Measurements from ENCODE around the gene PAPPA. TPM values are rescaled to one million over a fixed set of nuclear protein-coding genes. Genes with fewer than 3 reads are reported as not detected.

Gene PAPPA
- total RNA-seq, 8 experiments from 2014 or later: 1.5 to 26.5 (median 9.5) TPM

DNA sequence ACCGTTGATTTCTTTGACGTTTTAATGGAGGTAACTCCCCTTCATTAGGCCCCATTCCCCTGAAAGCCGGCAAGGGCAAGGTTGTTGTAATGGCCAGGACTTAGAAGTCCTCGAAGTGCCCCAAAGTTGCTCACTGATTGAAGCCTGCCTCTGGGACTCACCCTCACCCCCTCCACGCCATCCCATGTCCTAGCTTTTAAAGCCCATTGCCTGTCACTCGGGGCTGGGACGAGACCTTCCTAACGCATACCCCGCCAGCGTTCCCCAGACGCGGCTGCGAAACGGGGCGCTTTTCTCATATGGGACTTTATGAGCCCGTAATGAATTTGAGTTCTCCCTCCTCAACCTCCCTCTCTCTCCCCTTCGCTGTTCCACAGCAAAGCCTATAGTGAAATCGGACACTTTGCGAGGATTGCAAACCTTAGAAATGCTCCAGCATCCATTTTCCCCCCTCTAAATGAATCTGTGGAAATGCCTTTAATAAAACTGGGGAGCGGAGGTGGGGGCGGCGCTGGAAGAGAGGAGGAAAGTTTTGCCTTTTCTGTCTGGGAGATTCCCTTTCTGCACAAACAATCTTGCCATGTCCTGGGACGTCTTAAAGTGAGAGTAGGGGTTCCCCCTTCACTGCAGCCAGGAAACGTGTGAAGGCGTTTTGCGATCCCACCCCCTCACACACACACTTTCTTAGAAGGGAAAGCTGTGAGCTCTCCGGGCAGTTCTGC, 1.5 kb downstream of the PAPPA start:
- H3K27ac ChIP-seq: peak overlapping the region in 1 of 2 donors; percentile 76
- 0 to 4% (median 0%) methylated on average over 1 to 22 of the region's 27 CpGs; no CpG with 5 or more reads in 3 of the 10 experiments for WGBS, 10 experiments
- ATAC-seq (replicated peaks in 6 of 8): peak in 7 of 8 experiments; percentile 4 to 29 (median 21)
- peak overlapping the region; percentile 59 to 85 (median 70) for H3K4me3 ChIP-seq
- in situ Hi-C loops (cut with MboI; ENCODE audit: low pct_unique_long_range_greater_than_20kb in 2 of 9, low sequenced_read_pairs in 9 of 9, unreplicated experiment in 9 of 9): loop anchor here in 4 of 9 experiments (25.0 kb wide), 3 partner anchors 407 to 507 kb away; no protein-coding TSS in a partner anchor
- peaks cover 21 to 30% of the 10 kb centered on the region in 2 donors for H3K4me1 ChIP-seq (replicated peaks in 1 of 2)

GRCh38 chr9:116155698-116156039, 2.1 kb downstream of the PAPPA start:
- Histone ChIP-seq H3K27ac (peak overlapping the region; percentile 13 to 76), H3K4me1 (replicated peaks in 1 of 2) (peaks cover 21 to 30% of the 10 kb centered on the region in 2 donors), H3K4me3 (peak overlapping the region; percentile 59 to 85 (median 70))
- WGBS, 10 experiments: 0 to 23% (median 4%) methylated on average over 1 to 10 of the region's 10 CpGs; no CpG with 5 or more reads in 2 of the 10 experiments
- in situ Hi-C loops (cut with MboI; ENCODE audit: low pct_unique_long_range_greater_than_20kb in 2 of 9, low sequenced_read_pairs in 9 of 9, unreplicated experiment in 9 of 9): loop anchor here in 4 of 9 experiments (25.0 kb wide), 3 partner anchors 407 to 507 kb away; no protein-coding TSS in a partner anchor
- peak in 5 of 8 experiments; percentile 16 to 38 (median 25) for ATAC-seq (replicated peaks in 6 of 8)

DNA sequence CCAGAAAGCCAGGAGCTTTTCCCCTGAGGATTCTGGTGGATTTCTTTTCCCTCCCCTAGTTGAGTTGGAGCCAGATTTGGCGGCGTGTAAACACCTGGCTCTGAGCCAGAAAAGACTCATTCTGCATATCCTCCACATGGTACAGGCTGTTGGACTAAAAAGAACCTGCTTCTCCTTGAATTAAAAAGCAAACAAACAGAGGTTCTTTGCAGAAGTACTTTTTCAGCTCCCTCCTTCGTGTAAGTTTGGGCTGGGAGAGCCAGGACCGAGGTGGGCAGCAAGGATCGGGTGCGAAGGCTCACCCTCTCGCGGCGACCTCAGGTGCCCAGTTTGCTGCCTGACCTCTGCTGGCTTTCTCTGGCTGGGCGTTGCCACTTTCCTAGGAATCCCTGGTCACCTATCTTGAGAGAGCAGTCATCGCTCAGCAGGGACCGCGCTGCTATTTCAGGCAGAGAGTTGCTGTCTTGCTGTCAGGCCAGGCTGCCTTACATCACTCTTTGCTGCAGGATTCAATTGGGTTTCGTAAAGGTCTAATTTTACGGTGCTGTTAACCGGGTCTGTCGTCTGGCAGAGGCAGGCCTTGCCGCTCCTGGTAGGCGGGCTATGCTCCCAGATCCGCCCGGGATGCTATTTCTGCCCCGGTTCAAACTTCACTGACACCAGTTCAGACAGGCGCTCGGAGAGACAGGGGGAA, 3.2 kb downstream of the PAPPA start:
- Histone ChIP-seq H3K4me3 (peak overlapping the region; percentile 8 to 75 (median 21)), H3K27ac (peak overlapping the region; percentile 37 to 57), H3K4me1 (replicated peaks in 1 of 2) (peaks cover 21 to 30% of the 10 kb centered on the region in 2 donors)
- in situ Hi-C loops (cut with MboI; ENCODE audit: low pct_unique_long_range_greater_than_20kb in 2 of 9, low sequenced_read_pairs in 9 of 9, unreplicated experiment in 9 of 9): loop anchor here in 4 of 9 experiments (25.0 kb wide), 3 partner anchors 406 to 506 kb away; no protein-coding TSS in a partner anchor
- 0 to 17% (median 5%) methylated on average over 1 to 10 of the region's 24 CpGs for WGBS, 10 experiments
- ATAC-seq (replicated peaks in 6 of 8): peak; percentile 22 to 79 (median 70)

- 0 to 67% (median 20%) methylated on average over 1 to 2 of the region's 6 CpGs; no CpG with 5 or more reads in 3 of the 10 experiments for WGBS, 10 experiments
- peak overlapping the region in 4 of 5 donors; percentile 19 to 75 (median 46) for H3K4me3 ChIP-seq
- H3K4me1 ChIP-seq (replicated peaks in 1 of 2): peaks cover 21 to 29% of the 10 kb centered on the region in 2 donors
- H3K27ac ChIP-seq: peak overlapping the region; percentile 37 to 57
- peak; percentile 7 to 36 (median 20) for ATAC-seq (replicated peaks in 6 of 8)
- in situ Hi-C loops (cut with MboI; ENCODE audit: low pct_unique_long_range_greater_than_20kb in 2 of 9, low sequenced_read_pairs in 9 of 9, unreplicated experiment in 9 of 9): loop anchor here in 4 of 9 experiments (25.0 kb wide), 3 partner anchors 405 to 505 kb away; no protein-coding TSS in a partner anchor
Observed at GRCh38 chr9:116157436-116158138, 4.0 kb downstream of the PAPPA start.

DNA sequence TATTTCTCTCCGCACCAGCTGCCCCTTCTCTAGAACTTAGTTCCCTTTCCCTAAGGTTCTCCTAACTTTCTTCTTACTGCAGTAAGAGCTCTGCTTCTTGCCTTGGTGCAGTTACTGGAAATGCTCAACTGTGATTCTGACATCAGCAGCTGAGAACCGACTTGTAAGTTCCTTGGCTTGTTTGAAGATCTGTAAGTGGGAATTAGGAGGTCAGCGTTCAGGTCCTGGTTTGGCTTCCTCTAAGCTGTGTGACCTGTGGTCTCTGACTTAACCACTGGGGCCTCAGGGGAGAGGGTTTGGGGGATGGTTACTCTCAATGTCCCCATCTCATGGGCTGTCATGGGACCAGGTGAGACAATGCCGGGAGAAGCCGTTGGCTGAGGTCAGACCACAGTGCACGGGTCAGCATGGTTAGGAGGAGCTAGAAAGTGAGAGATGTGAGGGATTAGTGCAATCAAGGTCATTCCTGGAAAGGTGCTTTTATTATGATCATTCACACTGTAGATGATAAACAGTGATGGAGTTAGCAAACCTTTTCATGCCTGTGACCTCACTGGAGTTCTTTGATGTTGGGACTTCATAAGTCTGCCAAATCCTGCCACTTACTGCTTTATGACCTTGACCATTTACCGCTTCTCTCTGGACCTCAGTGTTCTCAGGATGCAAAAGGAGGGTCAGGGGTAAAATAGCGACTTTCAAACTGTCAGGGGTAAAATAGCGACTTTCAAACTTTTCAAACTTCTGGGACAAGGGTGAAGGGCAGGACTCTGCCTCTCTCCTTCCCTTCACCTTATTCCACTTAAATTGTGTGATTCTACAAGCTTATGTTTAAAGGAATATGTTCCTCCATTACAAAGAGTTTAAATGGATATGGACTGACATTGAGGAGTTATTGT, 7.3 kb downstream of the PAPPA start:
- Histone ChIP-seq H3K4me1 (replicated peaks in 1 of 2) (peaks cover 14 to 17% of the 10 kb centered on the region in 2 donors), H3K27ac (no peak overlapping the region), H3K4me3 (no peak overlapping the region)
- in situ Hi-C loops (cut with MboI; ENCODE audit: low pct_unique_long_range_greater_than_20kb in 2 of 9, low sequenced_read_pairs in 9 of 9, unreplicated experiment in 9 of 9): loop anchor here in 4 of 9 experiments (25.0 kb wide), 3 partner anchors 401 to 501 kb away; no protein-coding TSS in a partner anchor
- ATAC-seq (replicated peaks in 6 of 8): no peak
- WGBS, 10 experiments: 62 to 100% (median 89%) methylated on average over 1 to 6 of the region's 9 CpGs; no CpG with 5 or more reads in 1 of the 10 experiments

- Histone ChIP-seq H3K27ac (no peak overlapping the region), H3K4me1 (replicated peaks in 1 of 2) (peaks cover 6 to 8% of the 10 kb centered on the region in 2 donors), H3K4me3 (no peak overlapping the region)
- no peak for ATAC-seq (replicated peaks in 6 of 8)
- WGBS, 10 experiments: 57 to 100% (median 92%) methylated on average over 1 to 5 of the region's 5 CpGs
- in situ Hi-C loops (cut with MboI; ENCODE audit: low pct_unique_long_range_greater_than_20kb in 2 of 9, low sequenced_read_pairs in 9 of 9, unreplicated experiment in 9 of 9): loop anchor here in 4 of 9 experiments (25.0 kb wide), 3 partner anchors 400 to 500 kb away; no protein-coding TSS in a partner anchor
Observed at GRCh38 chr9:116162241-116162781, 8.7 kb downstream of the PAPPA start.

DNA sequence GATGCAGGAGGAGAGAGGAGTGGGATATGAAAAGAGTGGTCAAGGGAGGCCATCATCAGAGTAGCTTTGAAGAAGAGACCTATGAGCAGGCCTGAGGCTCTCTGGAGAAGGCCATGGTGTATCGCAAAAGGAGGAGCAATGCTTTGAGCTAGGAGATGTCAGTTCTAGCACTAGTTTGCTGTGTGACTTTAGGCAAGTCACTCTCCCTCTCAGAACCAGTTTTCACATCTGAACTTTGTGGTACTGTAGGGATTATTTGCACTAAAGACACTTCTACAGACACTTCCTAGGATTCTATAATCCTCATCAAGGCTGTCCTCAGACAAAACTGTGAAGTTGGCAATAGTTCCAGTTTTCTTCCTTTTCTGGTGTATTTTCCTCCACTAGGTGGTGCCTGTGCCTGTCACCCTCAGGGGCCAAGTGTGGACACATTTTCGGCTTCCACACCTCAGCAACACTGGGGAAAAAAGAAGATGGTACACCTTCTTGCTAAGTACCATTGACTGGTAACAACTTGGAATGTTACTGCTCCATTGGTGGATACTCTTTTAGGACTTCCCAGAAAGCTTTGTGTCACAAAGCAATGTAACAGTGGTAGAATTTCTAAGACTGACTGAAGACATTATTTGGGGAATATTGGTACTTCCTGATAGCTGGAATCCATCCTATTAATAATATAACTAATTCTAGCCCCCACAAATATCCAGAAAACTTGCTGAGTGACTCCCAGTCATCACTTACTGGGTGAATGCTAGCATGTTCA, 9.9 kb downstream of the PAPPA start:
- Histone ChIP-seq H3K4me1 (replicated peaks in 1 of 2) (no peaks in the 10 kb centered on the region), H3K4me3 (no peak overlapping the region), H3K27ac (no peak overlapping the region)
- in situ Hi-C loops (cut with MboI; ENCODE audit: low pct_unique_long_range_greater_than_20kb in 2 of 9, low sequenced_read_pairs in 9 of 9, unreplicated experiment in 9 of 9): loop anchor here in 4 of 9 experiments (25.0 kb wide), 3 partner anchors 399 to 499 kb away; no protein-coding TSS in a partner anchor
- peak in 1 of 8 experiments; percentile 8 for ATAC-seq (replicated peaks in 6 of 8)
- WGBS, 10 experiments: 88 to 100% (median 100%) methylated on average over 1 to 2 of the region's 2 CpGs; no CpG with 5 or more reads in 4 of the 10 experiments

- in situ Hi-C loops (cut with MboI; ENCODE audit: low pct_unique_long_range_greater_than_20kb in 2 of 9, low sequenced_read_pairs in 9 of 9, unreplicated experiment in 9 of 9): loop anchor here in 4 of 9 experiments (25.0 kb wide), 3 partner anchors 396 to 496 kb away; no protein-coding TSS in a partner anchor
- no peaks in the 10 kb centered on the region for H3K4me1 ChIP-seq (replicated peaks in 1 of 2)
- H3K27ac ChIP-seq: no peak overlapping the region
- 67 to 100% (median 88%) methylated on average over 1 to 2 of the region's 2 CpGs; no CpG with 5 or more reads in 4 of the 10 experiments for WGBS, 10 experiments
- peak in 5 of 8 experiments; percentile 15 to 61 (median 31) for ATAC-seq (replicated peaks in 6 of 8)
- H3K4me3 ChIP-seq: no peak overlapping the region
Observed at GRCh38 chr9:116165912-116166311, 12.3 kb downstream of the PAPPA start.

- no peaks in the 10 kb centered on the region for H3K4me1 ChIP-seq (replicated peaks in 1 of 2)
- WGBS, 10 experiments: 75 to 100% (median 100%) methylated on average over 1 of the region's 1 CpG
- no peak for ATAC-seq (replicated peaks in 6 of 8)
- in situ Hi-C loops (cut with MboI; ENCODE audit: low pct_unique_long_range_greater_than_20kb in 2 of 9, low sequenced_read_pairs in 9 of 9, unreplicated experiment in 9 of 9): loop anchor here in 4 of 9 experiments (25.0 kb wide), 3 partner anchors 396 to 496 kb away; no protein-coding TSS in a partner anchor
- H3K27ac ChIP-seq: no peak overlapping the region
- no peak overlapping the region for H3K4me3 ChIP-seq
Observed at GRCh38 chr9:116166713-116167112, 13.1 kb downstream of the PAPPA start.

- ATAC-seq (replicated peaks in 6 of 8): peak in 2 of 8 experiments; percentile 53 to 61
- Histone ChIP-seq H3K27ac (no peak overlapping the region), H3K4me1 (replicated peaks in 1 of 2) (peaks cover 0 to 7% of the 10 kb centered on the region in 2 donors), H3K4me3 (no peak overlapping the region)
- in situ Hi-C loops (cut with MboI; ENCODE audit: low pct_unique_long_range_greater_than_20kb in 2 of 9, low sequenced_read_pairs in 9 of 9, unreplicated experiment in 9 of 9): loop anchor here in 4 of 9 experiments (25.0 kb wide), 3 partner anchors 394 to 494 kb away; no protein-coding TSS in a partner anchor
Observed at GRCh38 chr9:116168231-116168630, 14.6 kb downstream of the PAPPA start.
